Bone marrow (tissue), 2 donors: ENCODE data around the gene MAGEB1.

Experiments
- DNase-seq, 2 donors: peaks; one replicate each; lab custom pipeline; 2025; lab: John Stamatoyannopoulos, UW

MAGEB1 gene

DNA sequence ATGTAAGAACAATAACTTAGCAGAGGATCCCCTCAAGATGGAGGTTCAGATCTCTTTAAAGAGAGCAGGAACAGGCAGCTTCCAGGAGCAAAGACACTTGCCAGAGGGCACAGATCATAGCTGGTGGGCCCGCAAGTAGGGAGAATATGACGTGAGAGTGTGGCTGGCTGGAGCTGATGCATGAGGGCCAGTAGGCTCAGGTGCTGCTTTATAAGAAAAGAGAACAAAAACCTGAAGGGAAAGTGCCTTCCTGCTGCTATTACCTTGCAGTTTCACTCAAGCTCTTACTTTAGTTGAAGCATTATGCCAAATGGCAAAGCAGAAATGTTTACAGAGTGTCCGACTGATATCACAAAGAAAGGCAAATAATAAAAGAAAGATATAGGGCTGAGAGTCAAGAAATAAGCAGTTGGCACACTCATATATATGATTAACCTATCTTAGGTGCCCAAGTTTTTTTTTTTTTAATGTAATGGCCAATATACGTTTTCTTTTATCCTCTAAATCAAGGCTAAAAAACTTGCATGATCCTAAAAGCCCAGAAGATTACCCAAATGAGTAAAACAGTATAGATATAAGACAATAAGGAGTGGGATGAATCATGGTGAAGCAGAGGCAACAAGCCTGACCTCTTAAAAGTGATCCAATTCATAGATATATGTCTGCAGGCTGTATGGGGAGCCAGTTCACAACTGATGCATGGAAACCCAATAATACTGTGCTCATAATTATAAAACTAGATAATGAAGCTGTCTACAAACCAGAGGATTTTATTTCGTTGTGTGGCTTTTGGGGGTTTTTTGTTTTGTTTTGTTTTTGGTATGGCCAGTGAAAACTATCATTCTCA, 49.7 kb downstream of the MAGEB1 start:
- no peak for DNase-seq

DNA sequence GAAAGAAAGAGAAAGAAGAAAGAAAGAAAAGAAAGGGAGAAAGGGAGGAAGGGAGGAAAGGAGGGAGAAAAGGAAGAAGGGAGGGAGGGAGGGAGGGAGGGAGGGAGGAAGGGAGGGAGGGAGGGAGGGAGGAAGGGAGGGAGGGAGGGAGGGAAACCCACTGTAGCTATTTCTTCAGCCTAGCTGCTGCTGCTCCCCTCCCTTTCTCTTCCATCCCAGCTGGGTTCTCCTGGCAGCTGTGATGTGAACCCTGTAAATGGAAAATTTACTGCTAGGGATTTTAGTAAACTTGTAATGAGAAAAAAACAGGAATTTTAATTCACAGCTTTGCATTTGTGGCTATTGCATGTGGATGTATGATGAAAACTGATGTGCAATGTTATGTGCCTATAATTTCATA, 54.3 kb downstream of the MAGEB1 start:
- no peak for DNase-seq
